Thoracic aorta (tissue), 2 donors: ENCODE measurements around the gene MALL. TPM values are rescaled to one million over a fixed set of nuclear protein-coding genes. Genes with fewer than 3 reads are reported as not detected.
A peak's percentile ranks its signal among the peaks of the same experiment; 100 is the strongest.
"Not testable (repeated sequence)": the region's sequence is repeated elsewhere in the genome, so short reads cannot be mapped to it uniquely, and the experiment has no call there.

ENCODE experiments used
- ATAC-seq: fragments of 150-250 bp; one replicate; pipeline ENCODE4 v1.8.0; 2017; ENCODE audit warnings: low read depth; ENCODE audit not compliant: insufficient number of reproducible peaks, low FRiP score
- DNase-seq: peaks from one replicate; pipeline ENCODE4 v3.0.0-alpha.2; 2020; ENCODE audit warnings: low spot score
- H3K27ac ChIP-seq, 2 donors: fragments of 200-600 bp; sonication (generic); 1 replicate in 1 of 2; 2 replicates in 1 of 2; pipeline ENCODE4 v1.5.1; 2016; ENCODE audit warnings: mild to moderate bottlenecking in 2 of 2, moderate library complexity in 2 of 2
- H3K27me3 ChIP-seq: fragments of 200-600 bp; sonication (generic); replicated peaks from 2 replicates; pipeline ENCODE4 v1.6.0; 2016; ENCODE audit warnings: mild to moderate bottlenecking; ENCODE audit not compliant: insufficient read depth
- H3K36me3 ChIP-seq: fragments of 200-600 bp; sonication (generic); one replicate; pipeline ENCODE4 v1.5.1; 2016
- H3K4me1 ChIP-seq, 2 donors: fragments of 200-600 bp; sonication (generic); 1 replicate in 1 of 2; 2 replicates in 1 of 2; pipeline versions ENCODE4 v1.5.1 to v1.6.0; 2016; ENCODE audit warnings: low read depth in 2 of 2, mild to moderate bottlenecking in 1 of 2; ENCODE audit not compliant: control insufficient read depth in 1 of 2
- H3K4me3 ChIP-seq: fragments of 200-600 bp; sonication (generic); 2 replicates; pipeline ENCODE4 v1.5.1; 2016; ENCODE audit warnings: mild to moderate bottlenecking
- H3K9me3 ChIP-seq: fragments of 200-600 bp; sonication (generic); 2 replicates; pipeline ENCODE4 v1.5.1; 2016
- total RNA-seq, 2 donors: library from RNA; depleted of rRNA; stranded (reverse); fragments of >200 nt; gene quantifications; one replicate each; pipeline versions ENCODE4 v1.1.0 to v1.2.3, GENCODE V29; 2016
- TF ChIP-seq, protein P1 (sequence below): fragments of 200-600 bp; sonication (generic); IDR thresholded peaks from one replicate; pipeline ENCODE4 v1.5.1; 2019; ENCODE audit warnings: antibody characterized with exemption

Gene MALL
- total RNA-seq, 2 donors from 2014 or later, result 25.3 to 27.6 TPM

DNA sequence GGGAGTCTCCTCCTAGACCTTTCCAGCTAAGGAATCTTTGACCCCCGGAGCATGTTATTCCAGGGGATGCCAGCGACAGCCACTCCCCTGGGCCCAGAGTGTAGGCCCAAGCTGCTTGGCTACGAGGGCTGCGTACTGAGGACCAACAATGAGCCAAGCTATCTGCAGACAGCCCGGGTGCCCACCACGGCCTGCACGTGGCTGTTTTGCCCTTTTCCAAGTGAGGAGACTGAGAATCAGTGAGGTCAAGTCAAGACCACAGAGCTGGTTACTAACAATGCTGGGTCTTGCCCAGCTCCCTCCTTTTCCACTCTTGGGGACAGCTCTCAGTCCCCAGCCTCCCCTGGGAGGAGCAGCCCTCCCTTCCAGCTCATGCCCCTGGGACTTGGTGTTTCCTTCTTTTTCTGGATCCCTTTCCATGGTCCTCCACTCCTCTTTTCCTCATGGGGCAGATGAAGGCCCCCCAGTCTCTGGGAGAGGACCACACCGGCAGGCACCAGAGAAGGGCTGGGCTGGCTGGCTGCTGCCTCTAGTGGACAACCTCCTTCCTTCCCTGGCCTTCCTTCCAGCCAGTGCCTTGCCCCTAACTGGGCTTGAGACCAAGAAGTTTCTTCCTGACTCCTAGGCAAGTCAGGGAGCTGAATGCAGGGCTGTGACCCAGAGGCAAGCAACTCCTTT, 550 bp upstream of the MALL start:
- Histone ChIP-seq H3K27me3 (no peaks in the 10 kb centered on the region), H3K9me3 (no peaks in the 10 kb centered on the region), H3K36me3 (no peaks in the 10 kb centered on the region), H3K4me1 (peaks cover 0 to 17% of the 10 kb centered on the region in 2 donors), H3K27ac (peak overlapping the region in 1 of 2 donors; percentile 38), H3K4me3 (peak overlapping the region; percentile 72)
- ATAC-seq, result peak; percentile 81
- no peak for DNase-seq
- TF ChIP-seq, protein P1, sequence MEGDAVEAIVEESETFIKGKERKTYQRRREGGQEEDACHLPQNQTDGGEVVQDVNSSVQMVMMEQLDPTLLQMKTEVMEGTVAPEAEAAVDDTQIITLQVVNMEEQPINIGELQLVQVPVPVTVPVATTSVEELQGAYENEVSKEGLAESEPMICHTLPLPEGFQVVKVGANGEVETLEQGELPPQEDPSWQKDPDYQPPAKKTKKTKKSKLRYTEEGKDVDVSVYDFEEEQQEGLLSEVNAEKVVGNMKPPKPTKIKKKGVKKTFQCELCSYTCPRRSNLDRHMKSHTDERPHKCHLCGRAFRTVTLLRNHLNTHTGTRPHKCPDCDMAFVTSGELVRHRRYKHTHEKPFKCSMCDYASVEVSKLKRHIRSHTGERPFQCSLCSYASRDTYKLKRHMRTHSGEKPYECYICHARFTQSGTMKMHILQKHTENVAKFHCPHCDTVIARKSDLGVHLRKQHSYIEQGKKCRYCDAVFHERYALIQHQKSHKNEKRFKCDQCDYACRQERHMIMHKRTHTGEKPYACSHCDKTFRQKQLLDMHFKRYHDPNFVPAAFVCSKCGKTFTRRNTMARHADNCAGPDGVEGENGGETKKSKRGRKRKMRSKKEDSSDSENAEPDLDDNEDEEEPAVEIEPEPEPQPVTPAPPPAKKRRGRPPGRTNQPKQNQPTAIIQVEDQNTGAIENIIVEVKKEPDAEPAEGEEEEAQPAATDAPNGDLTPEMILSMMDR, result peak; percentile 51

DNA sequence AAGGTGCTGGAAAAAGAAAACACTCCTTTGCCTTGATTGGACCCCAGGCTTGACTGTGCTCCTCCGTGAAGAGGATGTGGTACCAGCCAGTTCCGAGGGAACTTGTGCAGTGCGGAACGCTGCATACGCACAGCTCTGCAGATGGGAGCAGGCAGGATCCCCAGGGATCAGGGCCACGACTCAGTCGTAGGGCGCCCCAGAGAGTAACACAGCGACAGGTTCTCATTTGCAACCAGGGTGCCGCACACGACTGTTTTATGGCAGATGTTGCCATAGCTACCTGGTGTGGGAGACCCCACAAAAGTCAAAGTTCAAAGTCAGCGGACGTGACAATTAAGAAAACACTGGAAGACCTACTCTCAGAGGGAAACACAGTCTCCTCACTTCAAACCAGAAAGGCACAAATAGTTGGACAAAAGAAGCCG, 779 bp downstream of the MALL start:
- ATAC-seq (no peak), DNase-seq (no peak)
- Histone ChIP-seq H3K27ac (peak overlapping the region in 1 of 2 donors; percentile 37), H3K4me3 (peak overlapping the region; percentile 72), H3K9me3 (no peaks in the 10 kb centered on the region), H3K4me1 (peaks cover 0 to 17% of the 10 kb centered on the region in 2 donors), H3K27me3 (no peaks in the 10 kb centered on the region), H3K36me3 (no peaks in the 10 kb centered on the region)
- TF ChIP-seq, protein P1, result no peak

DNA sequence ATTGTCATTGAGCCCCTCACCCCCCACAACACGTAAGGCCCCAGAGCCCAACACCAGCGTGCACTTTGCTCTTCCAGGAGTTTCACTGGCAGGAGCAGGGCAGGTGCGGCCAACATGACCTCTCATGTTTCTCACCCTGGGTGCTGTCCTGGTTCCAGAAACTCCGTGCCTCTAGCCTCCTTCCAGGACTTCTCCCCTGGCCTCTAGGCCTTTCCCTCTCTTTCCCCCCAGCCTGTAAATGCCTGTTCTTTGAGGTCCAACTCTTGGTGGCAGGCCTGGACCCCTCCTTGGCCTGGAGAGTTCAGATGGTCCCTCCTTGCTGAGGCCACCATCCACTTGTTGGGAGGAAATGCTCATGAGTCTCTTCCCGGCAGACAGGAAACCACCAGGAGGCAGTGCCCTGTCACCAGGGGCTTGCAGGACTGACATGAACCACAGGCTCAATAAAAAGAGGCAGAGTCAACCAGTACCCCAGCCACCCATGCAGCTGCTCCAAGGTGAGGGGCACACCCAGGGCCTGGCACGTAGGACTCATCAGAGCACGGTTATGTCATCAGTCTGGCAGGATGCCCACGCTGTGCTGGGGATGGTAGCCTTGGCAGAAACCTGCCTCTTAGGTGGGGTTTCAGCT, 1.5 kb downstream of the MALL start:
- no peaks in the 10 kb centered on the region for H3K27me3 ChIP-seq
- H3K4me1 ChIP-seq, result peaks cover 0 to 17% of the 10 kb centered on the region in 2 donors
- peak overlapping the region in 1 of 2 donors; percentile 33 for H3K27ac ChIP-seq
- no peaks in the 10 kb centered on the region for H3K36me3 ChIP-seq
- no peaks in the 10 kb centered on the region for H3K9me3 ChIP-seq
- no peak overlapping the region for H3K4me3 ChIP-seq
- DNase-seq (no peak), ATAC-seq (no peak)
- TF ChIP-seq, protein P1, result no peak

DNA sequence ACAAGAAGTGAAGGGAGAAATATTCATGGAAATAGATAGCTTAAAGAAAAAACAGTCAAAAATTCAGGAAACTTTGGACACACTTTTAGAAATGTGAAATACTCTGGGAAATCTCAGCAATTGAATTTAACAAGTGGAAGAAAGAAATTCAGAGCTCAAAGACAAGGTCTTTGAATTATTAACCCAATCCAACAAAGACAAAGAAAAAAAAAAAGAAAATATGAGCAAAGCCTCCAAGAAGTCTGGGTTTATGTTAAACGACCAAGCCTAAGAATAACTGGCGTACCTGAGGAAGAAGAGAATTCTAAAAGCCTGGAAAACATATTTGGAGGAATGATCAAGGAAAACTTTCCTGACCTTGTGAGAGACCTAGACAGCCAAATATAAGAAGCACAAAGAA, 7.3 kb downstream of the MALL start:
- not testable (repeated sequence) for H3K27me3 ChIP-seq, H3K4me3 ChIP-seq, H3K27ac ChIP-seq, H3K36me3 ChIP-seq, H3K9me3 ChIP-seq, DNase-seq, ATAC-seq
- H3K4me1 ChIP-seq, result peaks cover 19 to 24% of the 10 kb centered on the region in 2 donors

DNA sequence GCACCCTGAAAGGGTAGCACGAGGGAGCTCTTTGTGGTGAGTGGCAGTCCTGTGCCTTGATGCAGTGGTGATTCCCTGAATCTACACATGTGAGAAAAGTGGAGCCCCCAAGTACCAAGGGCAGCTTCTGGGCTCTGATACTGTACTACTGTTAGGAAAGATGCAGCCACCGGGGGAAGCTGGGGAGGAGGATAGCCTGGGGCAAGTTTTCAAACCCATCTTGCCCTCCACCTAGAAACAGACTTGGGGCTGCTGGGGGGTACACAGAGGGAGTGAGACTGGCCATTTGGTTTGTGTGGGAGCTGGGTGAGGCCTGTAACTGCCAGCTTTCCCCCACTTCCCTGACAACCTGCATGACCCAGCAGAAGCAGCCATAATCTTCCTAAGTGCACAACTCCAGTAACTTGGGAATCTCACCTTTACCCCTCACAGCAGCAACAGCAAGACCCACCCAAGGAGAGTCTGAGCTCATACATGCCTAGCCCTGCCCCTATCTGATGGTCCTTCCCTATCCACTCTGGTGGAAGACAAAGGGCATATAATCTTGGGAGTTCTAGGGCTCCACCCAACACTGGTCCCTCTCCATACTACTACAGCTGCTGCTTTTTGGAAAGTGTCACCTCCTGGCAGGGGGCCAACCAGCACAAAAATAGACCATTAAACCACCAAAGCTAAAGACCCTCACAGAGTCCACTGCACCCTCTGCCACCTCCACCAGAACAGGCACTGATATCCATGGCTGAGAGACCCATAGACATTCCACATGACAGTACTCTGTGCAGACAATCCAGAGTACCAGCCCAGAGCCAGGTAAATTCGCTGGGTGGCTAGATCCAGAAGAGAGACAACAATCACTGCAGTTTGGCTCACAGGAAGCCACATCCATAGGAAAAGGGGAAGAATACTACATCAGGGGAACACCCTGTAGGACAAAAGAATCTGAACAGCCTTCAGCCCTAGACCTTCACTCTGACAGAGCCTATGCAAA, 8.2 kb downstream of the MALL start:
- no peak overlapping the region for H3K4me3 ChIP-seq
- no peaks in the 10 kb centered on the region for H3K36me3 ChIP-seq
- peaks cover 20 to 31% of the 10 kb centered on the region in 2 donors for H3K4me1 ChIP-seq
- no peak for DNase-seq
- H3K9me3 ChIP-seq, result no peaks in the 10 kb centered on the region
- H3K27me3 ChIP-seq, result no peaks in the 10 kb centered on the region
- TF ChIP-seq, protein P1, result no peak
- no peak for ATAC-seq
- peak overlapping the region in 1 of 2 donors; percentile 79 for H3K27ac ChIP-seq
